CD4-positive, alpha-beta T cell (primary cell): Measurements from ENCODE around the gene MLLT10. TPM values are rescaled to one million over a fixed set of nuclear protein-coding genes. Genes with fewer than 3 reads are reported as not detected.

Experiments
- ATAC-seq: fragments of 200-7000 bp; cut with Tn5 transposase; one replicate; pipeline ENCODE4 v1.10.0; 2022; ENCODE audit warnings: mild to moderate bottlenecking; ENCODE audit not compliant: poor library complexity
- CTCF ChIA-PET: fragments of 350-600 bp; sonication (Branson Sonifier 250); formaldehyde crosslinking; loops from one replicate; lab custom pipeline; 2021; ENCODE audit warnings: antibody characterized with exemption, inconsistent platforms; lab: Charles Lee
- POLR2A ChIA-PET: fragments of 350-600 bp; sonication (Branson Sonifier 250); formaldehyde crosslinking; loops from one replicate; lab custom pipeline; 2021; ENCODE audit warnings: antibody characterized with exemption, inconsistent platforms; lab: Charles Lee
- DNase-seq, 14 experiments: peaks; one replicate each; pipeline ENCODE4 v3.0.0-alpha.2; 2013 to 2020; ENCODE audit warnings: mixed read lengths in 2 of 14
- H3K27ac ChIP-seq, 2 donors: one replicate each; pipeline versions ENCODE4 v1.5.1 to v1.7.0; 2013; ENCODE audit warnings: low read length in 2 of 2, low read depth in 1 of 2, mild to moderate bottlenecking in 1 of 2
- H3K27me3 ChIP-seq, 2 experiments: 1 replicate in 1 of 2; 2 replicates in 1 of 2; pipeline versions ENCODE4 v1.6.1 to v1.7.0; 2013; ENCODE audit warnings: low read length in 2 of 2, control low read depth in 1 of 2, mild to moderate bottlenecking in 1 of 2, moderate library complexity in 1 of 2; ENCODE audit not compliant: insufficient read depth in 2 of 2, control insufficient read depth in 1 of 2
- H3K36me3 ChIP-seq: one replicate; pipeline ENCODE4 v1.6.1; 2013; ENCODE audit warnings: low read length, control low read depth; ENCODE audit not compliant: insufficient read depth
- H3K4me1 ChIP-seq: one replicate; pipeline ENCODE4 v1.6.1; 2013; ENCODE audit warnings: low read length, control low read depth; ENCODE audit not compliant: insufficient read depth
- H3K4me3 ChIP-seq: one replicate; pipeline ENCODE4 v1.5.1; 2013; ENCODE audit warnings: mild to moderate bottlenecking, low read length, moderate library complexity
- H3K9me3 ChIP-seq, 2 experiments: 1 replicate in 1 of 2; 2 replicates in 1 of 2; pipeline versions ENCODE4 v1.6.1 to v1.7.0; 2013; ENCODE audit warnings: low read length in 2 of 2, mild to moderate bottlenecking in 2 of 2, control low read depth in 1 of 2, moderate library complexity in 1 of 2; ENCODE audit not compliant: control insufficient read depth in 1 of 2, insufficient read depth in 1 of 2
- H3K27ac Mint-ChIP-seq: one replicate; pipeline ENCODE4 v1.8.0; 2020; ENCODE audit warnings: mixed read lengths
- H3K27me3 Mint-ChIP-seq: one replicate; pipeline ENCODE4 v1.8.0; 2021; ENCODE audit warnings: mixed read lengths
- H3K36me3 Mint-ChIP-seq: one replicate; pipeline ENCODE4 v1.8.0; 2021; ENCODE audit warnings: low read depth, mixed read lengths
- H3K4me1 Mint-ChIP-seq: one replicate; pipeline ENCODE4 v1.8.0; 2021; ENCODE audit warnings: low read depth, mixed read lengths
- H3K4me3 Mint-ChIP-seq: one replicate; pipeline ENCODE4 v1.8.0; 2020; ENCODE audit warnings: mild to moderate bottlenecking, mixed read lengths
- H3K9me3 Mint-ChIP-seq: one replicate; pipeline ENCODE4 v1.8.0; 2020; ENCODE audit warnings: mixed read lengths
- intact Hi-C, 2 experiments: fragments of 100-400 bp; cut with DNase I in 1 of 2; cut with micrococcal nuclease in 1 of 2; formaldehyde crosslinking; loops; one replicate each; pipeline versions ENCODE4 v1.15.1 to v1.9.0; 2023 to 2025; cut with DNase I, micrococcal nuclease
- total RNA-seq, 174 experiments: library from RNA in 2 of 174; stranded (reverse) in 2 of 174; gene quantifications; one replicate each; pipeline ENCODE4 v1.2.3 and lab custom pipeline; 2021 to 2026
- TF ChIP-seq, protein P1 (sequence below): fragments of 200-600 bp; IDR thresholded peaks from one replicate; pipeline ENCODE4 v1.8.0; 2022; ENCODE audit warnings: antibody characterized with exemption, mild to moderate bottlenecking

The MLLT10 gene
- total RNA-seq, 2 experiments from 2014 or later = 46.0 to 64.1 TPM

DNA sequence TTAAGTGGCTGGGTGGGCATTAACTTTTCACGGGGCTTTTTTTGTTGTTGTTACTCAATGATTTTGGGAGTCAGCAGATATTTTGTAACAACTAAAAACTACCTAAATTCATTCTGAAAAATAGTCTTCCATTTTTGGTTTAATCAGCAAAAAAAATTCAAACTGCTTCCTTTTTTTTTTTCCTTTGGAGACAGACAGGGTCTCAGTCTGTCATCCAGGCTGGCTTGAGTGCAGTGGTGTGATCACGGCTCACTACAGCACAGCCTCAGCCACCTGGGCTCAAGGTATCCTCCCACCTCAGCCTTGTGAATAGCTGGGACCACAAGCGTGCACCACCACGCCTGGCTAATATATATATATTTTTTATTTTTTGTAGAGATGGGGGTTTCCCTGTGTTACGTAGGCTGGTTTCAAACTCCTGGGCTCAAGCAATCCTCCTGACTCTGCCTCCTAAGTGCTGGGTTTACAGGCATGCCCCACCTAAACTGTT lies 45.0 kb upstream of the MLLT10 start:
- H3K27me3 ChIP-seq = peaks cover 5 to 8% of the 10 kb centered on the region in 2 experiments
- H3K4me1 Mint-ChIP-seq = peaks cover 2% of the 10 kb centered on the region
- H3K9me3 Mint-ChIP-seq = no peaks in the 10 kb centered on the region
- no peak overlapping the region for H3K27ac ChIP-seq
- TF ChIP-seq, protein P1, sequence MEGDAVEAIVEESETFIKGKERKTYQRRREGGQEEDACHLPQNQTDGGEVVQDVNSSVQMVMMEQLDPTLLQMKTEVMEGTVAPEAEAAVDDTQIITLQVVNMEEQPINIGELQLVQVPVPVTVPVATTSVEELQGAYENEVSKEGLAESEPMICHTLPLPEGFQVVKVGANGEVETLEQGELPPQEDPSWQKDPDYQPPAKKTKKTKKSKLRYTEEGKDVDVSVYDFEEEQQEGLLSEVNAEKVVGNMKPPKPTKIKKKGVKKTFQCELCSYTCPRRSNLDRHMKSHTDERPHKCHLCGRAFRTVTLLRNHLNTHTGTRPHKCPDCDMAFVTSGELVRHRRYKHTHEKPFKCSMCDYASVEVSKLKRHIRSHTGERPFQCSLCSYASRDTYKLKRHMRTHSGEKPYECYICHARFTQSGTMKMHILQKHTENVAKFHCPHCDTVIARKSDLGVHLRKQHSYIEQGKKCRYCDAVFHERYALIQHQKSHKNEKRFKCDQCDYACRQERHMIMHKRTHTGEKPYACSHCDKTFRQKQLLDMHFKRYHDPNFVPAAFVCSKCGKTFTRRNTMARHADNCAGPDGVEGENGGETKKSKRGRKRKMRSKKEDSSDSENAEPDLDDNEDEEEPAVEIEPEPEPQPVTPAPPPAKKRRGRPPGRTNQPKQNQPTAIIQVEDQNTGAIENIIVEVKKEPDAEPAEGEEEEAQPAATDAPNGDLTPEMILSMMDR = no peak
- no peak for ATAC-seq
- H3K4me3 ChIP-seq = no peak overlapping the region
- peaks cover 3% of the 10 kb centered on the region for H3K4me1 ChIP-seq
- peaks cover 0 to 4% of the 10 kb centered on the region in 2 experiments for H3K9me3 ChIP-seq
- POLR2A ChIA-PET = interaction anchor here (0.6 kb wide), 1 partner anchor 528 kb away, joined by 4 read pairs; no protein-coding TSS in a partner anchor
- H3K27ac Mint-ChIP-seq = no peak overlapping the region
- H3K27me3 Mint-ChIP-seq = peaks cover 41% of the 10 kb centered on the region
- no peak for DNase-seq
- intact Hi-C loops = no loop called here
- no peaks in the 10 kb centered on the region for H3K36me3 Mint-ChIP-seq
- no peak overlapping the region for H3K4me3 Mint-ChIP-seq
- CTCF ChIA-PET = no interaction called here
- no peaks in the 10 kb centered on the region for H3K36me3 ChIP-seq

DNA sequence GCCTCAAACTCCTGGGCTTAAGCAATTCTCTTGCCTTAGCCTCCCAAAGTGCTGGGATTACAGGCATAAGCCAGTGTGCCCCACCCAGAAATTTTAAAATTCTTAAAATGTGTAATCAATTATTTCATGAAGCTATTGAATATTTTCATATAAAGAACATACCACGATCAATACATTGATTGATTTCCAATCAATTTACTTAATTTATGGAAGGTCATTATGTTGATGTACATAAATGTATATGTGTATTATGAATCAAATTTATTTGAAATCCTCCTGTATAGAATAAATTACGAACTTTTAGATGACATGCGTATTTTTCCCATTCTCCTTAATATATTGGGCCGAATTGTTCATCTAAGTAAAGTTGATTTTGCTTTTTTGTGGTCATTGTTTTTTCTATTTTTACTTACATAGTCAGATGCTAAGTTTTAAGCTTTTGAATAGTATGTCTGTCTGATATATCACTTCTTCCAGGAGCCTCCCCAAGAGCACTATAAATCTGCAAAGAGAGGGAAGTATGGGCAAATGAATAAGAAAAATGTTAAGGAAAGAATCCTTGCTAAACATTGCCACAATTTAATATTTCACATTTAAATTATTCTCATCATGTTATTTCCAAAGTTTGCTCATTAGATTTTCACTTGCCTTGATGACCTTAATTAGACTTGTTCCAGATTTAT lies 43.9 kb upstream of the MLLT10 start:
- H3K4me3 ChIP-seq = no peak overlapping the region
- TF ChIP-seq, protein P1 = no peak
- no peak for ATAC-seq
- Mint-ChIP-seq H3K27me3 (peaks cover 48% of the 10 kb centered on the region), H3K4me3 (no peak overlapping the region), H3K9me3 (no peaks in the 10 kb centered on the region), H3K36me3 (no peaks in the 10 kb centered on the region), H3K27ac (no peak overlapping the region), H3K4me1 (peaks cover 7% of the 10 kb centered on the region)
- intact Hi-C loops = loop anchor here (10.0 kb wide), 4 partner anchors 735 to 1575 kb away; no protein-coding TSS in a partner anchor
- H3K36me3 ChIP-seq = no peaks in the 10 kb centered on the region
- ChIA-PET CTCF (no interaction called here), POLR2A (no interaction called here)
- peaks cover 0 to 10% of the 10 kb centered on the region in 2 experiments for H3K9me3 ChIP-seq
- peaks cover 17 to 18% of the 10 kb centered on the region in 2 experiments for H3K27me3 ChIP-seq
- DNase-seq = no peak
- H3K4me1 ChIP-seq = peaks cover 15% of the 10 kb centered on the region
- H3K27ac ChIP-seq = no peak overlapping the region

DNA sequence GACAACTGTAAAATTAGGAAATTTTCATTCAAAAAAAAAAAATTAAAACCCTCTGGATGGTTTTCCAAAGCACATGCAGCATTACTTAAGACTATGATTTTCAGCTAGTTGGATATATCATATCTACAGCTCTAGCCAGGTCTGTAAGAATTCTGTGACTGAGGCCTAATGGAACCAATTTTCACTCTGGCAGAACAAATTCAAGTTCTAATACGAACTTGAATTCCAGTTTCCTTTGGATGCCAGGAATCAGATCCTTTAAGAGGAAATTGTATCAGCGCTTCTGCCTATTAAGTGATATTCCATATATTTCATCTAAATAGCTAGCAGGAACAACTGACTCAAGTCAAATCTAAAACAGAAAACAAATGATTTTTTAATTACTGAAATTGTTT lies 43.3 kb upstream of the MLLT10 start:
- peaks cover 12% of the 10 kb centered on the region for H3K4me1 Mint-ChIP-seq
- ChIA-PET POLR2A (interaction anchor here (0.5 kb wide), 1 partner anchor 503 kb away, joined by 3 read pairs; no protein-coding TSS in a partner anchor), CTCF (interaction anchor here (0.9 kb wide), 1 partner anchor 314 kb away, joined by 5 read pairs; no protein-coding TSS in a partner anchor)
- Histone ChIP-seq H3K27ac (no peak overlapping the region), H3K4me1 (peaks cover 19% of the 10 kb centered on the region), H3K4me3 (no peak overlapping the region), H3K36me3 (no peaks in the 10 kb centered on the region), H3K27me3 (peaks cover 18 to 20% of the 10 kb centered on the region in 2 experiments), H3K9me3 (peaks cover 0 to 11% of the 10 kb centered on the region in 2 experiments)
- TF ChIP-seq, protein P1 = no peak
- no peaks in the 10 kb centered on the region for H3K36me3 Mint-ChIP-seq
- ATAC-seq (no peak), DNase-seq (no peak)
- H3K4me3 Mint-ChIP-seq = no peak overlapping the region
- no peaks in the 10 kb centered on the region for H3K9me3 Mint-ChIP-seq
- H3K27me3 Mint-ChIP-seq = peaks cover 53% of the 10 kb centered on the region
- intact Hi-C loops = loop anchor here (10.0 kb wide), 4 partner anchors 734 to 1574 kb away; no protein-coding TSS in a partner anchor
- no peak overlapping the region for H3K27ac Mint-ChIP-seq
